NCI-H82 treated with DMSO at 0.1 percent for 48 hours (cell line): ENCODE results near the gene ILK.

Source experiments
- DNase-seq: peaks from one replicate; lab custom pipeline; 2025; ENCODE audit not compliant: unreplicated experiment; lab: John Stamatoyannopoulos, UW

ILK gene

GRCh38 chr11:6633422-6634408, 30.1 kb downstream of the ILK start:
- DNase-seq, result no peak

DNA sequence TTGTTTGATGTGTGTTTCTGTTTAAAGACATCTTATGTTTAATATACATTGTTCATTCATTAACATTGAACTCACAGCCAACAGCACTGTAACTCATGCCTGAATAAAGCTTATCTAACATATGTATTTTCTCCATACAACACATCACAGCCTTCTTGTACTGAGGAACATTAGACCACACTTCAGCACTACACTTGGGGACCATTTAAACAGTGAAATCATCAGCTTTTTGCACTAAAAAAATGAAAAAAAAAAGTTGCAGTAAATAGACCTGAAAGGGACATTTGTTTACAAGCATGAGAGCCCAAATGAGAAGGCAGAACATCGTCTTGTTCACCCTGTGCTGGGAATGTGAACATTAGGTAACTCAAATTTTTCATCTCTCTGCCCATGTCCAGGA, 31.0 kb downstream of the ILK start:
- no peak for DNase-seq

DNA sequence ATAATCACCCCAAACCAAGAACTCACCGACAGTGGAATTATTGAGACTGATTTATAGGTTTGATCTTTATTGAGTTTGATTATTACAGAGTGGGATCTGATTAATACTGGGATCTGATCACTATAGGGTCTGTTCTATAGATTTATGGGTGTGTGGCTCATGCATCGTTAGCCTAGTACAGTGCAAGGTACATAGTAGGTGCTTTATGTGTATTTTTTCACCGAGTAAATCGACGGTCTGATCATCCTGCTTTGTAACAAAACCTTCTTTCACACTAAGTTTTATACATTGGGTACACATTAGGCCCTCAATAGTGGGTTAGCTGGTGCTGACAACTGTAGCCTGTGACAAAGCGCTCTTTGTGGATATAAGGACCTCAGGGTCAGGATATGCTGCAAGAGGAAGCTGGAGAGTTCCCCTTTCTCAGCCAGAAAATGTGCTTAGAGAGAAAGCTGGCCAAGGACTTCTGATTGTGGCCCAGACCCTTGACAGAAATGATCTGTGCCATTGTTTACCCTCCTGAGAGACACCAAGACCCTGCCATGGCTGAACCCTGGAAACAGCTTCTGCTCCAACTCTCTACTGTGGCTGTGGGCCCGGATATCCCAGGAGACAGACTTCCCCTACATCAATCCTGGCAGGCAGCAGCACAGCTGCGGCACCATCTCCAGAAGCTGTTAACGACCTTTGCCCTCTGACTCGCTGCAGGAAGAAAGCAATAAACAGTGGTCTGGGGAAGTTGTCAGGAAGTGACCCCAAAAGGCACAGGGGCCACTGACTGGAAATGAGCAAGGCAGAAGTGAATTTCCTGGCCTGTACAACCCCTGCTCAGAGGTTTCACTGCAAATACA, 31.7 kb downstream of the ILK start:
- DNase-seq, result no peak

DNA sequence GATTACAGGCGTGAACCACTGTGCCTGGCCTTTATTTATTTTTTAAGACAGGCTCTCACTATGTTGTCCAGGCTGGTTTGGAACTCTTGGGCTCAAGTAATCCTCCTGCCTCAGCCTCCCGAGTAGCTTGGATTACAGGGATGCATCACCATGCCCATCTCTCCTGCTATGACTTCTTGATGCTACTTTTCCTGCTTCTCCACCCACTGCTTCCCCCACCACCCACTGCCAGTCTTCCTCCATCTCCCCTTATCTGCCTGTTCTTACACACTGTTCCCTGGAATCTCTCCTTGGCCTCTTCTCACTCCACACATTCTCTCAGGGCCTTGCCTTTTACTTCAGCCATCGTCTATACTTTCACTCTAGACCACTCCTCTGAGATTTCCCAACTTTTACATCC, 32.9 kb downstream of the ILK start:
- DNase-seq, result no peak

DNA sequence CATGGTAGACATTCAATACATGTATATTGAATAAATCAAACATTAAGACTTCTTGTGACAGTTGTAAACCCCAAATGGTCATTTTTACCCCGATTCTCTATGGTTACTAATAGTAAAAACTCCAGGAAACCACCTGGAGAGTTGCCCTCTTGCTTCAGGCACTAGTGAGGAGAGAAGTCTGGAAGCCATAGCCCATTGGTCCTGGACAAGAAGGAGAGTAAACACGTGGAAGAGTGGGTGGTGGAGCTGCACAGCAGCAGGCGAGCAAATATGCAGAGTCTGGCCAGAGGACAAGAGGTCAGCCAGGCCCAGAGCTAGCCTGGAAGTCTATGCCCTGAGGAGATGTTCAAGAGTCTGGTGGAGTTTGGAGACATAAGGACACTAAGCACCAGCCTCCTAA, 34.3 kb downstream of the ILK start:
- no peak for DNase-seq

DNA sequence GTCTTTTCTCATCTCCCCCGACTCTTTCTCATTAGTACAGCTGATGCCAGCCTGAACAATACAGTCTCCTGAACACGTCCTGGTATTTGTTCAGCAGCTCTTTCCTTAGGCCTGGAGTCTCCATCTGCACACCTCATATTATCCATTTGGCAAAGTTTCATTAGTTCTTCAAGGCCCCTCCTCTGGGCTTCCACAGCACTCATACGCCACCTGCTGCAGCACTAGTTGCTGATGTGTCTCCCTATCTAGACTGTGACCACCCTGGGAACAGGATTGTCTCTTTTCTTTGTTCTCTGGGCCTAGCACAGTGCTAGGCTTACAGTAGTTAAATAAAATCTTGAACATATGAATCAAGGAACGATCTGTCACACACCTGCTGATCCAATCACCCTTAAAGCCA, 34.9 kb downstream of the ILK start:
- no peak for DNase-seq

DNA sequence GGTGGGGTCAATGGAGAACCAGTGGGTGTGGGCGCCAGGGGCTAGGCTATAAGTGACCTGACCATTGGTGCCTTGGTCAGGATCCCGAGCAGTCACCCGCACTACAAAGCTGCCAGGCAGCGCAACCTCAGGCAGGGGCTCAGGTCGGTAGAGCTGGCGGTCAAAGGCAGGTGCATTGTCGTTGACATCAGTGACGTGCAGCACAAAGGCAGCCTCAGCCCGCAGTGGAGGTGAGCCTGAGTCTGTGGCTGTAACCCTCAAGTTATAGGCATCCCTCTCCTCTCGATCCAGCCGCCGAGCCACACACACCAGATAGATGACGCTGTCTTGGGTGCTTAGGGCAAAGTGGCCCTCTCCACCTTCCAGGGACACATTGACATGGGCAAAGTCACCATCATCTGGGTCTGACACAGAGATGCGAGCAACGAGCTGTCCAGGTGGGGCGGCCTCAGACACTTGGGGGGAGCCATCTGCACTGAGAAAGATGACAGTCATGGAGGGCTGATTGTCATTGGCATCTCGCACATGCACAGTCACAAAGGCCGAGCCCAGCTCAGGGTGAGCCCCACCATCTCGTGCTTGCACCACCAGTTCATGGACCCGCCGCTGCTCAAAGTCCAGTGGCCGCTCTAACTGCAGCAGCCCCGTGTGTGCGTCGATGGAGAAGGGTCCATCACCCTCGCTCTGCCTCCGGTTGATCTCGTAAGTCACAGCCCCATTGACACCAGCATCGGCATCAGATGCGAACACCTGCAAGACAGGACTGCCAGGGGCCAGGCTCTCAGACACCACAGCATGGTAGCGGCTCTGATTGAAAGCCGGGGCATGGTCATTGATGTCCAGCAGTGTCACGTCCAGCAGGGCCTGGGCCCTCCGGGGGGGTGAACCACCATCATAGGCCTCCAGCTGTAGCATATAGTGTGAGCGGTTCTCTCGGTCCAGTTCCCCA, 36.7 kb downstream of the ILK start:
- no peak for DNase-seq

- DNase-seq, result no peak
Observed at GRCh38 chr11:6640985-6641701, 37.6 kb downstream of the ILK start.

GRCh38 chr11:6642957-6643356, 39.4 kb downstream of the ILK start:
- DNase-seq, result no peak

DNA sequence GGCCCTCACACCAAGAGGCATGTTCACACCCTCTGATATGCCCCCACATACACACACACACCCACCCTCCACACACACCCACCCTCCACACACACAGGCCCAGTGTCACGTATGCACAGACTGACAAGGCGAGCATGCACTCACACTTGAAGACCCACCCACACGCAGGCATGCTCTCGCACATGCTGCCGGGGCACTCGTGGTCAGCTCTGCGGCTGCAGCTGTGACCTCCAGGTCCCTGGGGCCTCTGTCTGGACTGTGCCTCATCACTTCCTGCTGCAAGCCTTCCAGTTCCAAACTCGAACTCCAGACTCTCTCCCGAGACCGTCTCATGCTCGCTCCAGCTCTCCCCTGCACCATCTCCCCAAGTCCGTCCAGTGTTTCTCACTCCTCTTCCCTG, 42.5 kb downstream of the ILK start:
- no peak for DNase-seq

DNA sequence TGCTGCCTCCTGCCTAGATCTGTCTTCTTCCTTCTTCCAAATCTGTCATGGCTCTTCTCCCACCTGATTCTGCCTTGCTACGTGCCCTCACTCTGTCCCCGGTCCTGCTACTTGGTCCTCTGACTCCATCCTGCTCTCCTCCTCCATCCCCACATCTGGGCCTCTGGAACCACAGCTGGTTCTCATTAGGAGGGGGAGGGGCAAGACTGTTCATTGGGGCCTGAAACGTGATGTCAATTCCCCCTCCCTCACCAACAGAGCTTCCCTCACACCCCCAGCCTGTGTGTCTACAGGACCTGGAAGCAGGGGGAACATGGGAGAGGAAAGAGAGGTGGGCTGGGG, 43.0 kb downstream of the ILK start:
- no peak for DNase-seq

GRCh38 chr11:6646918-6647679, 43.5 kb downstream of the ILK start:
- no peak for DNase-seq

DNA sequence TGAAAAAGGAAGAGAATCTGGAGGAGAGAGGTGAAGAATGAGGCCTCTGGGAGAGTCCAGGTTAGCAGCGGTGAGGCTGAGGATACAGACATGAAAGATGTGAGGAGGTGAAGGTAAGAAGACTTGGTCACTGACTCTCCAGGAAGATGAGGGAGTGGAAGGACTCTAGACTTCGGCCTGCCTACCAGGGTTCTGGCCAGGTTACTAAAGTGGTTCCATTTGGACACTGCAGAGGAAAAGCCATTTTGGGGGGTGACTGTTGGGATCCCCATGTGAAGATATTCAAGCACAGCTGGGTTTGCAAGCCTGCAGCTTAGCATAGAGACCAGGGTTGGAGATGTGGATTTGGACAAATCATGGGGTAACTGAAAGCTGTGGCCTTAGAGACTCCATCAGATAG, 44.3 kb downstream of the ILK start:
- no peak for DNase-seq

DNA sequence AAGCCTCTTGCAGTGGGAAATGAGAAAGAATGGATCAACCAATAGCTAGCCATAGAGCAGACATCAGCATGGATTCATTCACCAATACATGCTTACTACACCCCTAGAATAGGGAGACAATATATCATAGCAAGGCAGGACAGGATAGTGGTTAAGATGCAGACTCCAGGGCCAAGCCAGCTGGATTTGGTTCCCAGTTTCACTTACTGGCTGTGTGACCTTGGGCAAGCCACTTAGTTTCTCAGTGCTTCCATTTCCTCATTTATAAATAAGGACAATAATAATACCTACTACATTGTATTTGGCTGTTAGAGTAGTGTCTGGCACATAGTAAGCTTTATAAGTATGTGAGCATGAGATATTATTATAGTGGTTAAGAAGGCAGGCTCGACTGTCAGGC, 44.9 kb downstream of the ILK start:
- DNase-seq, result no peak

DNA sequence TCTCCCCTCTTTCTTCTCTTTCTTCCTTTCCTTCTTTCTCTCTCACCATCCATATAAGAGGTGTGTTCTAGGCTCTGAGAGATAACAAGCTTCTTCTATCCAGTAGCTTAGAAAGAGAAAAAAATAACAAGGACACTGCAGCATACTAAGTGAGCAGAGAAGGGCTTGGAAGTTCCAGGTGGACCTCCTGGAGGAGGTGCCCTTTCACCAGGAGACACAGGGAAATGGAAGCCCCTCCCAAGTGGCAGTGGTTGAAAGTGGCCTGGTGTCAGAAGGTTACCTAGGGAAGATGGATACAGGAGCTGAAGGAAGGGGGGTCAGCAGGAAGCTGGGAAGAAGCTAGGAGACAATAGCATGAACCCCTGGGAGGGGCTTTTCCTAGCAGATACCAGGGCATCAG, 46.5 kb downstream of the ILK start:
- DNase-seq, result no peak

DNA sequence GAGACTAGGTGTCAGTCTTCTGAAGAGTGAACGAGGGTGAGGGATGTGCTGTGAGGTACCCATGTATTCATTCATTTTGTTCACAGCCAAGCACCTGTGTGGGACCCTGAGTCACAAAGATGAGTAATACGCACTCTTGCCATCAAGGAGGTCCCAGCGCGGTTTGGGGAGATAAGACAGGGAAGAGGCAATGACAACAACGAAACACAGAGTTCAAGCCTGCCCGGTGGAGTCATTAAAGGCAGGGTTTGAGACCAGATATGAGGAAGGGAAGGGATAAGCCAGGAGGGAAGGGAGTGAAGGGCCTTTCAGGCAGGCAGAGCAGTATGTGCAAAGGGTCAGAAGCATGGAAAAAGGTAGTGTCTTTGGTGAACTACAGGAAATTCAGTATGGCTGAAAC, 47.4 kb downstream of the ILK start:
- no peak for DNase-seq

DNA sequence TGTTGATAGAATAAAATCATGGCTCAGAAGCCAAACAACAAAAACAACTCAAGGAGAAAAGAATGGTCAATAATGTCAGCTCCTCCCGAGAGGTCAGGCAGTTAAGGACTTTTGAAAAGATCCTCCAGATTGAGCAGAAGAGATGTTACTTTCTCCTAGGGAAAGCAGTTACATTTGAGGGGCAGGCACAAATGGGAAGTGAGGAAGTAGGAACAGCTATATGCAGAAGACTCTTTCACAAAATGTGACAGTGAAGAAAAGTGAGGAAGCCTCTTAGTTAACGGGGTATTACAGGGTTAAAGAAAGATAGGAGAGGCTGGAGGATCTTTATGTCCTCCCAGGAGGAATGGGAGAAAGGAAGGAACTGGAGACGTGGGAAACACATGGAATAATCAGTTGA, 48.6 kb downstream of the ILK start:
- no peak for DNase-seq

DNA sequence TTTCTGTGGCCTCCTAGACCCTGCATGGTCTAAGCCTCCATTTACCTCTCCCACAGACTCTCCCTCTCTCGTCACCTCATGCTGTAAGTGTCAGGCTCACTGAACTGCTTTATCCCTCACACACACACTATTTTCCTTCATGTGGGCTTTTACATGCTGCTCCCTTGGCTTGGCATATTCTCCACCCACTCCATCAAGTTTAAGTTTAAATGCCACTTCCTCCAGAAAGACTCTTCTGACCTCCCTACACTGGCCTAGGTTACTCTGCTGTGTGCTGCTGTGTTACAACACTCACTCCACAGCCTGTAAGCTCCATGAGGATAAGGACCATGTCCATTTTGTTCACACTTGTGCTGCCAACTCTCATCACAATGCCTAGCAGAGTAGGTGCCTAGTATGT, 49.5 kb downstream of the ILK start:
- DNase-seq, result no peak

- DNase-seq, result no peak
Observed at GRCh38 chr11:6653656-6654055, 50.1 kb downstream of the ILK start.
